ENCODE measurements around the gene FAM13A. TPM values are rescaled to one million over a fixed set of nuclear protein-coding genes. Genes with fewer than 3 reads are reported as not detected.

The FAM13A gene
- total and polyA plus RNA-seq, 2 of the 8 experiments (the other 6 are each of a cell fraction or from before 2014, with no cell fraction given), result 7.1 to 16.5 TPM

DNA sequence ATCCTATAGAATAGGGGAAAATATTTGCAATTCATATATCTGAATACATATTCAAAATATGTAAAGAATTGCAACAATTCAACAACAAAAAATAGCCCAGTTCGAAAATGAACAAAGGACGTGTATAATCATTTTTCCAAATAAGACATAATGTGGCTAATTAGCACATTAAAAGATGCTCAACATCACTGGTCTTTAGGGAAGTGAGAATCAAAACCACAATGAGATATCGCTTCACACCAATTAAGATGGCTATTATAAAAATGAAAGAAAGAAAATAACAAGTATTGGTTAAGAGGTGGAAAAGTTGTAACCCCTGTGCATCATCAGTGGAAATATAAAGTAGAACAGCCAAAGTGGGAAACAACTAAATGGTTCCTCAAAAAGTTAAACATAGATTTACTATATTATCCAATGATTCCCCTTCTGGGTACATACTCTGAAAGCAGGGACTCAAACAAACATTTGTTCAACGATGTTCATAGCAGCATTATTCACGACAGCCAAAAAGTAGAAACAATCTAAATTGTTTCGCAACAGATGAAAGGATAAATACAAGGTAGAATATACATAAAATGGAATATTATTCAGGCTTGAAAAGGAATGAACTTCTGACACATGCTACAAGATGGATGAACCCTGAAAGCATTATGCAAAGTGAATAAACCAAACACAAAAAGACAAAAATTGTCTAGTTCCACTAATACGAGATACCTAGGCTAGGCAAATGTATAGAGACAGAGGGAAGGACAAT is 12.7 kb downstream of the FAM13A start:
- ChIA-PET POLR2A (ENCODE audit: partially characterized antibody) (no interaction called here), CTCF (ENCODE audit: partially characterized antibody) (no interaction called here)
- Histone ChIP-seq H3K14ac (ENCODE audit: insufficient read length) (no peak overlapping the region), H4K91ac (replicated peaks; ENCODE audit: insufficient read length, low read length) (no peak overlapping the region), H2BK120ac (replicated peaks; ENCODE audit: low read depth, low read length) (no peak overlapping the region), H3K9me3 (ENCODE audit: insufficient read depth in 2 of 2, low read depth in 1 of 2, low read length in 1 of 2) (no peaks in the 10 kb centered on the region), H4K8ac (ENCODE audit: extremely low read depth, insufficient read depth, low read length) (no peak overlapping the region), H3K4ac (replicated peaks; ENCODE audit: insufficient read length, low read depth, low read length) (no peak overlapping the region), H2BK20ac (ENCODE audit: low read length) (no peak overlapping the region), H3K4me2 (ENCODE audit: insufficient read depth in 1 of 2, low read depth in 2 of 2, low read length in 2 of 2) (no peak overlapping the region), H3K4me3 (ENCODE audit: extremely low read depth in 1 of 4, insufficient read depth in 2 of 4, low read depth in 3 of 4, low read length in 4 of 4) (no peak overlapping the region), H3K18ac (ENCODE audit: extremely low read depth, low read length) (no peak overlapping the region), H3K9ac (replicated peaks in 1 of 4; ENCODE audit: extremely low read depth in 1 of 4, low read depth in 3 of 4, low read length in 3 of 4) (no peak overlapping the region), H3K36me3 (ENCODE audit: control insufficient read depth in 2 of 4, insufficient read depth in 4 of 4, low read length in 3 of 4) (no peaks in the 10 kb centered on the region), H4K20me1 (replicated peaks in 1 of 2; ENCODE audit: control insufficient read depth in 1 of 2, insufficient read depth in 2 of 2, low read length in 2 of 2) (peaks cover 0 to 1% of the 10 kb centered on the region in 2 experiments), H4K5ac (ENCODE audit: insufficient read length, low read depth, low read length) (no peak overlapping the region), H2AFZ (ENCODE audit: low read length) (no peak overlapping the region), H2AK5ac (ENCODE audit: low read depth, low read length) (no peak overlapping the region), H3K23me2 (ENCODE audit: low read depth, low read length) (no peaks in the 10 kb centered on the region), H3K79me2 (ENCODE audit: control insufficient read depth in 1 of 2, insufficient read depth in 2 of 2, low read length in 2 of 2) (peaks cover 0 to 75% of the 10 kb centered on the region in 2 experiments; a peak in 3 of 4 replicates), H3K27ac (ENCODE audit: low read depth, low read length) (no peak overlapping the region), H3K79me1 (ENCODE audit: low read depth, low read length) (no peaks in the 10 kb centered on the region; the same call in 1 of the 2 replicates), H2BK5ac (ENCODE audit: low read depth, low read length) (no peak overlapping the region), H2BK12ac (ENCODE audit: low read depth, low read length) (no peak overlapping the region), H2BK15ac (ENCODE audit: low read length) (no peak overlapping the region), H3K4me1 (replicated peaks in 1 of 4; ENCODE audit: control insufficient read depth in 3 of 4, insufficient read depth in 4 of 4, low read length in 3 of 4) (no peaks in the 10 kb centered on the region), H3K27me3 (replicated peaks in 1 of 4; ENCODE audit: control insufficient read depth in 3 of 4, extremely low read depth in 1 of 4, insufficient read depth in 3 of 4, low read length in 3 of 4) (no peaks in the 10 kb centered on the region), H3K56ac (replicated peaks; ENCODE audit: insufficient read length, low read depth, low read length) (no peak overlapping the region), H3K23ac (ENCODE audit: insufficient read length) (no peak overlapping the region)
- 86% methylated on average over 7 of the region's 7 CpGs; no CpG with 5 or more reads in 1 of the 2 experiments for WGBS, 2 experiments (ENCODE audit: extremely low coverage in 1 of 2, insufficient coverage in 1 of 2, insufficient read length in 1 of 2, insufficient replicate concordance in 2 of 2, low coverage in 1 of 2, low lambda C conversion rate in 2 of 2, missing lambda C conversion rate in 1 of 2)
- DNase-seq (ENCODE audit: low read depth in 1 of 2, low spot score in 2 of 2) (no peak), FAIRE-seq (no peak)
- TF ChIP-seq, protein P1, sequence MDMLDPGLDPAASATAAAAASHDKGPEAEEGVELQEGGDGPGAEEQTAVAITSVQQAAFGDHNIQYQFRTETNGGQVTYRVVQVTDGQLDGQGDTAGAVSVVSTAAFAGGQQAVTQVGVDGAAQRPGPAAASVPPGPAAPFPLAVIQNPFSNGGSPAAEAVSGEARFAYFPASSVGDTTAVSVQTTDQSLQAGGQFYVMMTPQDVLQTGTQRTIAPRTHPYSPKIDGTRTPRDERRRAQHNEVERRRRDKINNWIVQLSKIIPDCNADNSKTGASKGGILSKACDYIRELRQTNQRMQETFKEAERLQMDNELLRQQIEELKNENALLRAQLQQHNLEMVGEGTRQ (IDR thresholded peaks at IDR 0.05; ENCODE audit: low read length), result no peak
- TF ChIP-seq KDM4A (IDR thresholded peaks at IDR 0.05; ENCODE audit: low read depth, low read length, severe bottlenecking) (no peak), RNF2 (IDR thresholded peaks at IDR 0.05; ENCODE audit: borderline replicate concordance, low read depth, low read length, missing control alignments, poor library complexity, severe bottlenecking) (no peak), CBX8 (IDR thresholded peaks at IDR 0.05; ENCODE audit: borderline replicate concordance, low read depth, low read length) (no peak), PHF8 (conservative IDR thresholded peaks at IDR 0.05; ENCODE audit: low read depth, low read length) (no peak), NRF1 (IDR thresholded peaks at IDR 0.05; ENCODE audit: low read depth, low read length) (no peak), CHD1 (IDR thresholded peaks at IDR 0.05; ENCODE audit: low read depth, low read length) (no peak)

Measured in H1 (cell line).